ENCODE data around the gene TGFBR3L. TPM values are rescaled to one million over a fixed set of nuclear protein-coding genes. Genes with fewer than 3 reads are reported as not detected.
"Not testable (repeated sequence)": the region's sequence is repeated elsewhere in the genome, so short reads cannot be mapped to it uniquely, and the experiment has no call there.

The TGFBR3L gene
- total RNA-seq, 1 donor from 2014 or later = 0.76 TPM

GRCh38 chr19:7916103-7916954, 1.7 kb downstream of the TGFBR3L start:
- no peak for DNase-seq (ENCODE audit: extremely low read depth, low read depth, low spot score)

- DNase-seq (ENCODE audit: extremely low read depth, low read depth, low spot score) = no peak
These were observed 2.3 kb downstream of the TGFBR3L start for GRCh38 chr19:7916955-7917266.

- no peak for DNase-seq (ENCODE audit: extremely low read depth, low read depth, low spot score)
These were observed 2.8 kb downstream of the TGFBR3L start for GRCh38 chr19:7917267-7918061.

- DNase-seq (ENCODE audit: extremely low read depth, low read depth, low spot score) = not testable (repeated sequence)
These were observed 3.5 kb downstream of the TGFBR3L start for GRCh38 chr19:7918062-7918614.

GRCh38 chr19:7918615-7919421, 4.2 kb downstream of the TGFBR3L start:
- no peak for DNase-seq (ENCODE audit: extremely low read depth, low read depth, low spot score)

GRCh38 chr19:7919610-7920518, 5.2 kb downstream of the TGFBR3L start, which contains the start of gene SNAPC2:
Gene SNAPC2 (plus strand): TSS chr19:7920338. CDS start chr19:7920367, 29 bp downstream.
- no peak for DNase-seq (ENCODE audit: extremely low read depth, low read depth, low spot score)

- no peak for DNase-seq (ENCODE audit: extremely low read depth, low read depth, low spot score)
These were observed 6.1 kb downstream of the TGFBR3L start for GRCh38 chr19:7920519-7921301.

- DNase-seq (ENCODE audit: extremely low read depth, low read depth, low spot score) = no peak
These were observed 6.8 kb downstream of the TGFBR3L start for GRCh38 chr19:7921302-7921966.

GRCh38 chr19:7921967-7922835, 7.6 kb downstream of the TGFBR3L start:
- no peak for DNase-seq (ENCODE audit: extremely low read depth, low read depth, low spot score)

GRCh38 chr19:7922836-7923195, 8.2 kb downstream of the TGFBR3L start:
- no peak for DNase-seq (ENCODE audit: extremely low read depth, low read depth, low spot score)

- no peak for DNase-seq (ENCODE audit: extremely low read depth, low read depth, low spot score)
These were observed 8.9 kb downstream of the TGFBR3L start for GRCh38 chr19:7923295-7924191.

GRCh38 chr19:7924241-7924640, 9.6 kb downstream of the TGFBR3L start:
- DNase-seq (ENCODE audit: extremely low read depth, low read depth, low spot score) = no peak

GRCh38 chr19:7924651-7925170, 10.1 kb downstream of the TGFBR3L start:
- no peak for DNase-seq (ENCODE audit: extremely low read depth, low read depth, low spot score)

GRCh38 chr19:7925171-7925851, 10.7 kb downstream of the TGFBR3L start:
- no peak for DNase-seq (ENCODE audit: extremely low read depth, low read depth, low spot score)

- DNase-seq (ENCODE audit: extremely low read depth, low read depth, low spot score) = no peak
These were observed 11.5 kb downstream of the TGFBR3L start, which contains the start of gene CTXN1 for GRCh38 chr19:7926021-7926726. Gene CTXN1 (minus strand): TSS chr19:7926135. CDS start chr19:7925538, 597 bp downstream.

Data from glomerular endothelial cell (primary cell).